CD4-positive, alpha-beta T cell (primary cell): ENCODE results near the gene LUZP4. TPM values are rescaled to one million over a fixed set of nuclear protein-coding genes. Genes with fewer than 3 reads are reported as not detected.

Experiments used
- ATAC-seq: fragments of 200-7000 bp; cut with Tn5 transposase; one replicate; pipeline ENCODE4 v1.10.0; 2022; ENCODE audit warnings: mild to moderate bottlenecking; ENCODE audit not compliant: poor library complexity
- CTCF ChIA-PET: fragments of 350-600 bp; sonication (Branson Sonifier 250); formaldehyde crosslinking; loops from one replicate; lab custom pipeline; 2021; ENCODE audit warnings: antibody characterized with exemption, inconsistent platforms; lab: Charles Lee
- POLR2A ChIA-PET: fragments of 350-600 bp; sonication (Branson Sonifier 250); formaldehyde crosslinking; loops from one replicate; lab custom pipeline; 2021; ENCODE audit warnings: antibody characterized with exemption, inconsistent platforms; lab: Charles Lee
- DNase-seq, 14 experiments: peaks; one replicate each; pipeline ENCODE4 v3.0.0-alpha.2; 2013 to 2020; ENCODE audit warnings: mixed read lengths in 2 of 14
- H3K27ac ChIP-seq, 2 donors: one replicate each; pipeline versions ENCODE4 v1.5.1 to v1.7.0; 2013; ENCODE audit warnings: low read length in 2 of 2, low read depth in 1 of 2, mild to moderate bottlenecking in 1 of 2
- H3K27me3 ChIP-seq, 2 experiments: 1 replicate in 1 of 2; 2 replicates in 1 of 2; pipeline versions ENCODE4 v1.6.1 to v1.7.0; 2013; ENCODE audit warnings: low read length in 2 of 2, control low read depth in 1 of 2, mild to moderate bottlenecking in 1 of 2, moderate library complexity in 1 of 2; ENCODE audit not compliant: insufficient read depth in 2 of 2, control insufficient read depth in 1 of 2
- H3K36me3 ChIP-seq: one replicate; pipeline ENCODE4 v1.6.1; 2013; ENCODE audit warnings: low read length, control low read depth; ENCODE audit not compliant: insufficient read depth
- H3K4me1 ChIP-seq: one replicate; pipeline ENCODE4 v1.6.1; 2013; ENCODE audit warnings: low read length, control low read depth; ENCODE audit not compliant: insufficient read depth
- H3K4me3 ChIP-seq: one replicate; pipeline ENCODE4 v1.5.1; 2013; ENCODE audit warnings: mild to moderate bottlenecking, low read length, moderate library complexity
- H3K9me3 ChIP-seq, 2 experiments: 1 replicate in 1 of 2; 2 replicates in 1 of 2; pipeline versions ENCODE4 v1.6.1 to v1.7.0; 2013; ENCODE audit warnings: low read length in 2 of 2, mild to moderate bottlenecking in 2 of 2, control low read depth in 1 of 2, moderate library complexity in 1 of 2; ENCODE audit not compliant: control insufficient read depth in 1 of 2, insufficient read depth in 1 of 2
- H3K27ac Mint-ChIP-seq: one replicate; pipeline ENCODE4 v1.8.0; 2020; ENCODE audit warnings: mixed read lengths
- H3K27me3 Mint-ChIP-seq: one replicate; pipeline ENCODE4 v1.8.0; 2021; ENCODE audit warnings: mixed read lengths
- H3K36me3 Mint-ChIP-seq: one replicate; pipeline ENCODE4 v1.8.0; 2021; ENCODE audit warnings: low read depth, mixed read lengths
- H3K4me1 Mint-ChIP-seq: one replicate; pipeline ENCODE4 v1.8.0; 2021; ENCODE audit warnings: low read depth, mixed read lengths
- H3K4me3 Mint-ChIP-seq: one replicate; pipeline ENCODE4 v1.8.0; 2020; ENCODE audit warnings: mild to moderate bottlenecking, mixed read lengths
- H3K9me3 Mint-ChIP-seq: one replicate; pipeline ENCODE4 v1.8.0; 2020; ENCODE audit warnings: mixed read lengths
- CTCF ChIP-seq: fragments of 200-600 bp; IDR thresholded peaks from one replicate; pipeline ENCODE4 v1.8.0; 2022; ENCODE audit warnings: antibody characterized with exemption, mild to moderate bottlenecking
- intact Hi-C, 2 experiments: fragments of 100-400 bp; cut with DNase I in 1 of 2; cut with micrococcal nuclease in 1 of 2; formaldehyde crosslinking; loops; one replicate each; pipeline versions ENCODE4 v1.15.1 to v1.9.0; 2023 to 2025; cut with DNase I, micrococcal nuclease
- total RNA-seq, 174 experiments: library from RNA in 2 of 174; stranded (reverse) in 2 of 174; gene quantifications; one replicate each; pipeline ENCODE4 v1.2.3 and lab custom pipeline; 2021 to 2026

The LUZP4 gene
- total RNA-seq, 2 experiments from 2014 or later = not detected

GRCh38 chrX:115261148-115261547 lies 28.4 kb upstream of the LUZP4 start:
- CTCF ChIA-PET = no interaction called here
- Mint-ChIP-seq H3K9me3 (peaks cover 2% of the 10 kb centered on the region), H3K4me1 (no peaks in the 10 kb centered on the region), H3K36me3 (no peaks in the 10 kb centered on the region), H3K27me3 (no peaks in the 10 kb centered on the region), H3K27ac (no peak overlapping the region), H3K4me3 (no peak overlapping the region)
- ATAC-seq = no peak
- DNase-seq = no peak
- H3K36me3 ChIP-seq = no peaks in the 10 kb centered on the region
- no peaks in the 10 kb centered on the region for H3K27me3 ChIP-seq
- H3K27ac ChIP-seq = no peak overlapping the region
- POLR2A ChIA-PET = no interaction called here
- no peaks in the 10 kb centered on the region for H3K4me1 ChIP-seq
- H3K4me3 ChIP-seq = no peak overlapping the region
- intact Hi-C loops = no loop called here
- H3K9me3 ChIP-seq = no peaks in the 10 kb centered on the region
- no peak for TF ChIP-seq CTCF

GRCh38 chrX:115264009-115264408 lies 25.5 kb upstream of the LUZP4 start:
- H3K36me3 ChIP-seq = no peaks in the 10 kb centered on the region
- POLR2A ChIA-PET = no interaction called here
- Mint-ChIP-seq H3K4me3 (no peak overlapping the region), H3K27me3 (no peaks in the 10 kb centered on the region), H3K4me1 (no peaks in the 10 kb centered on the region), H3K9me3 (peaks cover 4% of the 10 kb centered on the region), H3K27ac (no peak overlapping the region), H3K36me3 (no peaks in the 10 kb centered on the region)
- H3K4me1 ChIP-seq = no peaks in the 10 kb centered on the region
- DNase-seq = no peak
- no peaks in the 10 kb centered on the region for H3K27me3 ChIP-seq
- intact Hi-C loops = no loop called here
- no peak overlapping the region for H3K4me3 ChIP-seq
- H3K9me3 ChIP-seq = no peaks in the 10 kb centered on the region
- H3K27ac ChIP-seq = no peak overlapping the region
- ATAC-seq = no peak
- no peak for TF ChIP-seq CTCF
- CTCF ChIA-PET = no interaction called here

DNA sequence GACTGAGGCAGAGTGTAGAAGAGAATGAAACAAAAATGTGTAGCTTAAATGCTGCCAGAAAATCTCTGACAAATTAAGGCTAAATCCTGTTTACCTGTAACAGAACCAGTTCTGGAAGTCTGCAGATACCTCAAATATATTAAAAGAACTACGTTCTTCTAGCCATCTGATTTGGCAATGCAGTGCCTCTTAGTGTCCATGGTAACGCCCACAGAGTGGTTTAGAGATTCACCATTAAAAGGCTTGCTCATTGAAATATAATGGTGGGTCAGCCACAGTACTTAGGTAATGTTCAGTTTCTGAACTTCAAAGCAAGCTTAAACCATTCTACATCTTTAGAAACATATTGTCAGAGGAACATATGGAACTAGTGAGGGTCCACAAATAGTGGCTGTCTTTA lies 23.2 kb upstream of the LUZP4 start:
- ChIA-PET CTCF (no interaction called here), POLR2A (no interaction called here)
- Histone ChIP-seq H3K27me3 (no peaks in the 10 kb centered on the region), H3K36me3 (no peaks in the 10 kb centered on the region), H3K4me1 (no peaks in the 10 kb centered on the region), H3K27ac (no peak overlapping the region), H3K4me3 (no peak overlapping the region), H3K9me3 (no peaks in the 10 kb centered on the region)
- no peaks in the 10 kb centered on the region for H3K27me3 Mint-ChIP-seq
- H3K27ac Mint-ChIP-seq = no peak overlapping the region
- H3K4me1 Mint-ChIP-seq = no peaks in the 10 kb centered on the region
- no peak overlapping the region for H3K4me3 Mint-ChIP-seq
- DNase-seq (no peak), ATAC-seq (no peak)
- intact Hi-C loops = no loop called here
- no peak for TF ChIP-seq CTCF
- peaks cover 4% of the 10 kb centered on the region for H3K9me3 Mint-ChIP-seq
- H3K36me3 Mint-ChIP-seq = no peaks in the 10 kb centered on the region
